Thoracic aorta (tissue), 2 donors: Measurements from ENCODE around the gene ZNHIT2. TPM values are rescaled to one million over a fixed set of nuclear protein-coding genes. Genes with fewer than 3 reads are reported as not detected.

Experiments used
- ATAC-seq: fragments of 150-250 bp; one replicate; pipeline ENCODE4 v1.8.0; 2017; ENCODE audit warnings: low read depth; ENCODE audit not compliant: insufficient number of reproducible peaks, low FRiP score
- DNase-seq: peaks from one replicate; pipeline ENCODE4 v3.0.0-alpha.2; 2020; ENCODE audit warnings: low spot score
- H3K27ac ChIP-seq, 2 donors: fragments of 200-600 bp; sonication (generic); 1 replicate in 1 of 2; 2 replicates in 1 of 2; pipeline ENCODE4 v1.5.1; 2016; ENCODE audit warnings: mild to moderate bottlenecking in 2 of 2, moderate library complexity in 2 of 2
- H3K27me3 ChIP-seq: fragments of 200-600 bp; sonication (generic); replicated peaks from 2 replicates; pipeline ENCODE4 v1.6.0; 2016; ENCODE audit warnings: mild to moderate bottlenecking; ENCODE audit not compliant: insufficient read depth
- H3K36me3 ChIP-seq: fragments of 200-600 bp; sonication (generic); one replicate; pipeline ENCODE4 v1.5.1; 2016
- H3K4me1 ChIP-seq, 2 donors: fragments of 200-600 bp; sonication (generic); 1 replicate in 1 of 2; 2 replicates in 1 of 2; pipeline versions ENCODE4 v1.5.1 to v1.6.0; 2016; ENCODE audit warnings: low read depth in 2 of 2, mild to moderate bottlenecking in 1 of 2; ENCODE audit not compliant: control insufficient read depth in 1 of 2
- H3K4me3 ChIP-seq: fragments of 200-600 bp; sonication (generic); 2 replicates; pipeline ENCODE4 v1.5.1; 2016; ENCODE audit warnings: mild to moderate bottlenecking
- H3K9me3 ChIP-seq: fragments of 200-600 bp; sonication (generic); 2 replicates; pipeline ENCODE4 v1.5.1; 2016
- CTCF ChIP-seq: fragments of 200-600 bp; sonication (generic); IDR thresholded peaks from one replicate; pipeline ENCODE4 v1.5.1; 2019; ENCODE audit warnings: antibody characterized with exemption
- total RNA-seq, 2 donors: library from RNA; depleted of rRNA; stranded (reverse); fragments of >200 nt; gene quantifications; one replicate each; pipeline versions ENCODE4 v1.1.0 to v1.2.3, GENCODE V29; 2016

Gene ZNHIT2
- total RNA-seq, 2 donors from 2014 or later: 10.0 to 13.8 TPM

GRCh38 chr11:65089621-65090020, 27.9 kb downstream of the ZNHIT2 start:
- H3K27me3 ChIP-seq: no peaks in the 10 kb centered on the region
- H3K9me3 ChIP-seq: no peaks in the 10 kb centered on the region
- no peak for ATAC-seq
- H3K36me3 ChIP-seq: peaks cover 15% of the 10 kb centered on the region
- peaks cover 6 to 13% of the 10 kb centered on the region in 2 donors for H3K4me1 ChIP-seq
- no peak for DNase-seq
- no peak overlapping the region for H3K27ac ChIP-seq
- no peak overlapping the region for H3K4me3 ChIP-seq
- no peak for TF ChIP-seq CTCF

GRCh38 chr11:65087827-65088226, 29.7 kb downstream of the ZNHIT2 start:
- Histone ChIP-seq H3K9me3 (no peaks in the 10 kb centered on the region), H3K4me3 (no peak overlapping the region), H3K36me3 (peaks cover 15% of the 10 kb centered on the region), H3K27me3 (no peaks in the 10 kb centered on the region), H3K4me1 (peaks cover 10 to 22% of the 10 kb centered on the region in 2 donors), H3K27ac (no peak overlapping the region)
- ATAC-seq (no peak), DNase-seq (no peak)
- TF ChIP-seq CTCF: no peak

- Histone ChIP-seq H3K36me3 (peaks cover 15% of the 10 kb centered on the region), H3K9me3 (no peaks in the 10 kb centered on the region), H3K4me3 (no peak overlapping the region), H3K27me3 (no peaks in the 10 kb centered on the region), H3K27ac (no peak overlapping the region), H3K4me1 (peaks cover 10 to 22% of the 10 kb centered on the region in 2 donors)
- no peak for TF ChIP-seq CTCF
- ATAC-seq (no peak), DNase-seq (no peak)
These were observed 30.3 kb downstream of the ZNHIT2 start for GRCh38 chr11:65087216-65087615.

- ATAC-seq (no peak), DNase-seq (no peak)
- H3K9me3 ChIP-seq: no peaks in the 10 kb centered on the region
- H3K4me1 ChIP-seq: peaks cover 10 to 22% of the 10 kb centered on the region in 2 donors
- H3K36me3 ChIP-seq: peaks cover 15% of the 10 kb centered on the region
- no peak overlapping the region for H3K4me3 ChIP-seq
- no peaks in the 10 kb centered on the region for H3K27me3 ChIP-seq
- no peak for TF ChIP-seq CTCF
- H3K27ac ChIP-seq: no peak overlapping the region
These were observed 30.7 kb downstream of the ZNHIT2 start for GRCh38 chr11:65086809-65087208.

- H3K9me3 ChIP-seq: no peaks in the 10 kb centered on the region
- peaks cover 15% of the 10 kb centered on the region for H3K36me3 ChIP-seq
- peaks cover 10 to 22% of the 10 kb centered on the region in 2 donors for H3K4me1 ChIP-seq
- TF ChIP-seq CTCF: no peak
- no peak overlapping the region for H3K27ac ChIP-seq
- DNase-seq: no peak
- ATAC-seq: no peak
- no peaks in the 10 kb centered on the region for H3K27me3 ChIP-seq
- no peak overlapping the region for H3K4me3 ChIP-seq
These were observed 32.1 kb downstream of the ZNHIT2 start for GRCh38 chr11:65085446-65085845.
